GM21723 (cell line): Measurements from ENCODE around the gene TBC1D14.

Source experiments
- ATAC-seq: cut with Tn5 transposase; IDR thresholded peaks from one replicate; pipeline ENCODE4 v1.9.1; 2021; ENCODE audit warnings: mild to moderate bottlenecking, moderate library complexity; ENCODE audit not compliant: unreplicated experiment

TBC1D14 gene

DNA sequence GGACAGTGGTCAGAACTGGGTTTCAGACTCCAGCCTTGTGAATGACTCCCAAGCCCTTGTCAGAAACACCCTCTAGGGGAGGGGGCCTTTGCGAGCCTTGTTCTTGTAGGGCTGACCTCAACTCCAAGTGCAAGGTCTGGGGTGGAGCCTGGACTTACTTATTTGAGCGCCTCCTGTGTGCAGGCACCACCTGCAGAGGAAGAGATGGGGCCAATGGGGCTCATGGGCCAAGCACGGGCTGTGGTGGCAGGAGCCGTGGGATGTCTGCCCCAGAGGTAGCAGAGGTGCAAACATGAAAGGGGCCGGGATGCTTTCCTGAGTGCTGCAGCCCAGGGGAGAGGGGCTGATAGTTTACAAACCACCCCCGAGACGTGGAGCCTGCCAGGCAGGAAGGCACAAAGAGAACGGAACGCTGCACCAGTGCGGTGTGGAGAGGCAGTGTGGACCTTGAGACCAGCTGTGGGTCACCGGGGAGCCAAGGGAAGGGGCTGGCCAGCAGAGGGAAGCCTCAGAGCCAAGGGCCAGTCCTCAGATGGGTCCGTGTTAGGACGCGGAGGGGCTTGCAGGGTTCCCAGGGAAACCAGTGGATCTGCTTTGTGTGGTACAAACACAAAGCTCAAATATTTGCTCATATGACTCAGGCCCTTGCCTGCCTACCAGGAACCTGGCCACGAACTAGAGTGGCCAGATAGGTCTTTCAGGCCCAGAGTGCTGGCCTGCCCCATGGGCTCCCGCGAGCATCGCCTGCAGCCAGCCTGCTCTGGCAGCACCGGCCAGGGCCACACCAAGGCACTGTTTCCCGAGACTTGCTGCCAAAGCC is 124.8 kb downstream of the TBC1D14 start:
- no peak for ATAC-seq

- no peak for ATAC-seq
Observed at GRCh38 chr4:7037425-7037824, 127.8 kb downstream of the TBC1D14 start.

- no peak for ATAC-seq
Observed at GRCh38 chr4:7040765-7041164, 131.1 kb downstream of the TBC1D14 start.

DNA sequence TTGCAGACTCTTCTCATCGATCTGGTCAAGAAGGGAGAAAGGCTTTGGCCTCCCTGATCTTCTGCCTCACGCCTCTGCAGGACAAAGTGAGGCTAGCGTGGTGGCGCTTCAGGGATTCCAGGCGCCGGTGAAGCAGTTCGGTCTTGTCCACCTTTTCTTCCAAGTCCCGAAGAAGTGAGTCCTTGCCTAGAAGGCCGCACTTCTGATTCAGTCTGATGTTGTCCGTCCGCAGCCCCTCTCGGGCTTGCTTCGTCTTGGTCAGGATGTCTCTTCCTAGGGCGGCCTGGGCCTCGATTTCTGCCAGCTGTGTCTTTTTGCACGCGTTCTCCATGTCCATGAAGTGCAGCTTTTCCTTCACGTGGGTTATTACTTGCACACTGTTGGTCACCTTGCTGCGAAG is 131.6 kb downstream of the TBC1D14 start:
- ATAC-seq = no peak

DNA sequence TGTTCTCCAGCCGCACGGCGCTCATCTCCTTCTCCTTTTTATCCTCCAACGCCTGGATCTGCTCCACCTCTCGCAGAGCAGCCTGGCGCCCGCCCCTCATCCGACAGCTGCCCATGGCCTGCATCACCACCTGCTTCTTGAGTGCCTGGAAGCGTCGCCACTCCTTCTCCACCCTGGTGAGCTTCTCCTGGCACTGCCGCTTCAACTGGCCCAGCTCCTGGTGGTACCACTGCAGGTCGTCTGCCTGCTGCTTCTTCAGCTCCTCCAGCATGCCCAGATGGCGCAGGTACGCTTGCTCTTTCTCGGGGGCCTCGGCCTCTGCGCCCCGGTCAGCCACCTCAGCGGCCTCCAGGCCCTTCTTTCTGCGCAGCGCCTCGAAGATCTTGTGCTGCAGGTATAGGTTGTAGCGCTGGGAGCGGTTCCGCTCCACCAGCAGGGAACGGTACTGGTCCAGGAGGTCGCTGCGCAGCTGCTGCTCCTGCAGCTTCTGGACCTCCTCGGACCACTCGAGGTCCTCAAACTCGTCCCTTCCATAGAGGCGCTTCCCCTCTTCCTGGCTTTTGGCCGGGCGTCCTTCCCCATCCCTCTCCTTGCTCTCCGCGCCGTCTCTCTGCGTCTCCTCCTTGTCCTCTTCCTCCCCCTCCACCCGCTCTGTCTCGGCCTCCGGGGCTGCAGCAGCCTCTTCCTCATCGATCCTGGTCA is 132.3 kb downstream of the TBC1D14 start:
- no peak for ATAC-seq

- ATAC-seq = peak; percentile 76
Observed at GRCh38 chr4:7042503-7043283, 133.1 kb downstream of the TBC1D14 start.

DNA sequence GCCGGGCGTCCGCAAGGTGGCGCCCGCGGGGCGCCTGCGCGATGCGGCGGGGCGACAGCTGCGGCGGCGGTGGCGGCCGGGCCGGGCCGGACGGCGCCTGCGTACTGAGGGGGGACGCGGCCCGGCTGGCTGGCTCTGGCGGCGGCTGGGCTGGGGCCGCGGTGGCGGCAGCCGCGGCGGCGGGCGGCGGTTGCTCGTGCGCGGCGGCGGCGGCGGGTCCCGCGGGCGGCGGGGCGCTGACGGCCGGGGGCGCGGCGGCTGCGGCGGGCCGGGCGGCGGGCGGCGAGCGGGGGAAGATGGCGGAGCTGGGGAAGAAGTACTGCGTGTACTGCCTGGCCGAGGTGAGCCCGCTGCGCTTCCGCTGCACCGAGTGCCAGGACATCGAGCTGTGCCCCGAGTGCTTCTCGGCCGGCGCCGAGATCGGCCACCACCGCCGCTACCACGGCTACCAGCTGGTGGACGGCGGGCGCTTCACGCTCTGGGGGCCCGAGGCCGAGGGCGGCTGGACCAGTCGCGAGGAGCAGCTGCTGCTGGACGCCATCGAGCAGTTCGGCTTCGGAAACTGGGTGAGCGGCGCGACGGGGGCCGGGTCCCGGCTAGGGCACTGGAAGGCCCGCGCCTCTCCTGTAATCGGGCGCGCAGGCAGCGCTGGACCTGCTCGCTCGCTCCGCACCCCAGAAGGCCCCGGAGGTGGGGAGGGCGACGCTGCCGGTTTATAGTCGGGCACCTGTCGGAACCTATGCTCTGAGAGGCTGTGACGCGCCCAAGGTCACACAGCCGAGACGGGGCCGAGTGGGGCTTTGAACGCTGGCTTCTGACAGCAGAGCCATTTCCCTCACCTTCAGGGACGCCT is 133.9 kb downstream of the TBC1D14 start, which contains the start of gene TADA2B:
TSS of gene TADA2B (plus strand) at position 89 of the 853 bp plus-strand sequence. CDS start at position 297, 208 bp downstream.
- ATAC-seq = peak; percentile 22

DNA sequence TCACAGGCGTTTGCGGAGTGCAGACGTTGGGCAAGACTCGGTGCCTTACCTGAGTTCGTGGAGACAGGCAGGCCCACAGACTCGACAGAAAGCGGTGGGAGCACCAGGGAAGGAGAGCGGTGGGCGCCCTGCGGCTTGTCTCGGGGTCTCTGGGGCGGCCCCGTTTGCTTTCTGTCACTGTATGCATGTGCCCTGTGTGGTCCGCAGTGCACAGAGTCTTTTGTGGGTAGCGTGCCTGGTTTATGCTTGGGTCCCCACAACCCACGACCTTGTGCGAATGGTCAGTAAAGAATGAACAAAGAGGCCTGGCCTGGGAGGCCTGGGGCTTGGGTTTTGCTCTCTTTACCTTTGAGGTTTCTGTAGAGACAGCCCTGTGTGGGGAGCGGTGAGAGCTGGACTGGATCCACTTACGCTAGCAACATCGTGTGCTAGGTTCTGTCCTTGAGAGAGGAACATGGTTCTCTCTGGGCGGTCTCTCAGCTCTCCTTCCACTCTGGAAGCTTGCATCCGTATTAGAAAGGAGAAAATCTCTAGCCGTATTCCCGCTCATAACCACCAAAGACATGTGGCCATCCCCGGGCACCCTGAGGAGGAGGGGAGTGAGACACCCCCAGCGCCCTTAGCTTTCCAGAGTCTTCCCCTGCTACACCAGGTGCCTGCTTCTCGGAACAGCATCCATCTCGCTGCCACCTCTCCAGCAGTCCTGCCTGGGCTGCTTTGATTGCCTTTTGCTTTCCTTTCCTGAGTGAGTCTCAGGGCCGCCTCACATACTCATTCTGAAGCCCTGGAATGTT is 134.7 kb downstream of the TBC1D14 start:
- no peak for ATAC-seq

DNA sequence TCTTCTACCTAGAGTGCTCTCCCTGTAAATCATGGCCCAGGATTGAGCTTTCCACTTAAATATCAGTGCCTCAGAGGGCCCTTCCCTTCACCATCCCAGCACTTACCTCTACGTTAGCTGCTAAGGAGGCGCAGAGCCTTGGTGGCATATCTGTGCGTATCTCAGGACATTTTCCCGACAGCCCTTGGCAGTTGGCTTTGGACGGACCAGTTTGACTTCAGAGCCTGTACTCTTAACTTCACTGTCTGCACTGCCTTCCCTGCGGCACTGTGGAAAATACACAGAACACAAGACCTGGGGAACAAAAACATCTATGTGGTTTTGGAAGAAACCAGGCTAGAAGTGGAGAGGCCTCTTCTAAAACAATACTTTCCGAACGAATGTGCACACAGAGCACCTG is 135.9 kb downstream of the TBC1D14 start:
- ATAC-seq = no peak

GRCh38 chr4:7045961-7046921 is 136.6 kb downstream of the TBC1D14 start:
- ATAC-seq = no peak

GRCh38 chr4:7046971-7047370 is 137.3 kb downstream of the TBC1D14 start:
- no peak for ATAC-seq

- no peak for ATAC-seq
Observed at GRCh38 chr4:7048642-7049041, 139.0 kb downstream of the TBC1D14 start.

- ATAC-seq = no peak
Observed at GRCh38 chr4:7049295-7049694, 139.7 kb downstream of the TBC1D14 start.

DNA sequence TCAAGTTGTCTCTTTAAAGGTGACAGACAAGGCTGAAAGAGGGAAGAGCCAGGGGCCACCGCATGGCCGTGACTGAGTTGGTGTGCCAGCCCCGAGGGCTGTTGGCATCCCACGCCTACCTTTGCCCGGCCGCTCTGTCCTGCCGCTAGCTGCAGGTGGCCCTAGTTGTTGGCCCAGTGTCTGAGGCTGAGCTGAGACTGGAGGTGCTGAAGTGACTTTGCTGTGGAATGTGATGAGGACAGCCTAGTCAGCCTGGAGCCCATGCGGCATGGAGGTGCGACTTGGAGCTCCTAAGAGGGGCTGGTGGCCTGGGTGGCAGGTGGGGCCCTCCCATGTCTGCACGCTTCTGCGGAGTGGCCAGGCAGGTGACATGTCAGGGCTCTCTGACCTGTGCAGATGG is 140.1 kb downstream of the TBC1D14 start:
- ATAC-seq = no peak

DNA sequence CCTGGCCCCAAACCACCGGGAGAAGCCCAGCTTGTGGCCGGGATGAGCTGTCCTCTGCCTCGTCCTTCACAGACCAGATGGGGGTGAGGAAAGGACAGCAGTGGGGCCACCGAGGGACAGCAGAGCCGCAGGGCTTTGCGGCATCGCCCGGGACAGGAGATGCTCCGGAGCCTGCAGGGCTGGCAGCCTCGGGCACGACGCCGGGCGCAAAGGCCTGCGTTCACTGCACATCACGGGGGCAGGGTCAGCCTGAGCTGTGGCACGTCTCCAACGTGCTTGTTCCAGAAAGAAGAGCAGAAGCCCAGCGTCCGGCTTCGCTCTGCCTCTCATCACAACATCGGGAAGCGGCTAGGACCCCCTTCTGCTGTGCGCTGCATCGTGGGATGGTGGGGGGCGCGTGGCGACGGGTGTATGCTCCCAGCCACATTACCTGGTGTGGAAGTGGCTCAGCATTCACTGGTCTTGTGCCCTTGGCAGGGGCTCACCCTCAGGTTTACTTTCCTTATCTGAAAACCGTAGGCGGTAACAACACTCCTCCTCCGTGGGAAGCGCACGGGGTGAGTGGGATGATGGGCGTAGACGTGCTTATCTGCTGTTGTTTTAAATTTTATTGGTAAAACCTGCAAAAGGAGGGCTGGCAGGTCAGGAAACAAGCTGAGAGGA is 141.0 kb downstream of the TBC1D14 start:
- ATAC-seq = no peak

DNA sequence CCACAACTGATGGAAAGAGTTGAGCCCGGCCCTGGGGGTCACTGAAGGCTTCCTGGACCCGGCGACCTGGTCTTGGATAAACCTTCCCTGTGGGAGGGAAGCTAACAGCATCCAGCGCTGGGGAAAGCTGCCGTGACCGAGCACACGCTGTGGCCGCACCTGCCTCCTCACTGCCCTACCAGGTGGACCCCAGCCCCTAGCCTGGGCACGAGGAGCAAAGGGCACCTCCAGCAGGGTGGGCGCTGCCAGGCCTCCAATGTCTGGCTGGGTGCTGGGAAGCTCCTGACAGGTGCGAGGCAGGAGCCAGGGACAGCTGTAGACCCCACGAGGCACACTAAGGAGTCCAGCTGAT is 141.5 kb downstream of the TBC1D14 start:
- ATAC-seq = no peak

GRCh38 chr4:7051905-7052304 is 142.3 kb downstream of the TBC1D14 start:
- ATAC-seq = no peak

GRCh38 chr4:7052313-7052712 is 142.7 kb downstream of the TBC1D14 start:
- ATAC-seq = no peak
